GM21529 (cell line): ENCODE results near the gene IRX2.

Source experiments
- ATAC-seq: cut with Tn5 transposase; IDR thresholded peaks from one replicate; pipeline ENCODE4 v1.9.1; 2021; ENCODE audit not compliant: unreplicated experiment

The IRX2 gene

DNA sequence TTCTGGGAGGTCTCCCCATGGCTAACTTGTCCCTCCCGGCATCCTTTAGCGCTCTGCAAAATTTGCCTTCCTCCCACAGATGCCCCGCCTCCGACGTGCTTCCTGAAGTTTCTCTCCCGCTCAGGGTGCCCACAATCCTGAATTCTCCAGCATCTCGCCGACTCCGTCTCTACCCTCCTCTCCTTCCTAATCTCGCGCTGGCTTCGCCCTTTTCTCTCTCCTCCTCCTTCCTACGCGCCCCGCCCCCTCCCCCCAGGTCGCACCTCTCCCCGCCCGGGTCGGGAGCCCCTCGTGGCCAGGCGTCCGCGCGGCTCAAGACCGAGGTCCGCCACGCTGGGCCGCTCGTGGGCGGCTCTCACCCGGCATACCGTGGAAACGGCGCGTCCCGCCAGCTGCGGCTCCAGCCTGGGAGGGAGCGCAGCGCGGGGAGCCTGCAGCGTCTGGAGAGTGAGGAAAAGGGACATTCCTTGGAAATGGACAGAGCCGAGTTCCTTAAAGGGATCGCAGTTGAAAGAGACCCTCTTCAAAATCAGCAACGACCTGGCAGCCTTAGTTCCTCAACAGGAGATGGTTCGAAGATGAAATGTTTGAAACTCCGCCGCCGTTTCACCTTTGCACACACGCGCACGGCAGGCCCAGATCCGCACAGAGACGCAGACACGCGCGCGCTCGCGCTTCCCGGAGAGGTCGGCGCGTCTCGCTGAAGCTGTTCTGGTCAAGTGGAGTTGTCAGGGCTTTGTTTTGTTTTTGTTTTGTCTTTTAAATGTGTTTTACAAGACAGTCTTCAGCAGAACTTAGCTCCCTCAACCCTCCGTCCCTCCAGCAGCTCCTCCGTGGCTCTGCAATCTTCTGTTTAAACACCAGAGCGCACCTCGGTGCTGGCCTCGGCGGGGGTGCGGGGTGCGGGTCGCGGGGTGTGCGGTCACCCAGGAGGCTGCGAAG lies 5.0 kb upstream of the IRX2 start:
- ATAC-seq: no peak

DNA sequence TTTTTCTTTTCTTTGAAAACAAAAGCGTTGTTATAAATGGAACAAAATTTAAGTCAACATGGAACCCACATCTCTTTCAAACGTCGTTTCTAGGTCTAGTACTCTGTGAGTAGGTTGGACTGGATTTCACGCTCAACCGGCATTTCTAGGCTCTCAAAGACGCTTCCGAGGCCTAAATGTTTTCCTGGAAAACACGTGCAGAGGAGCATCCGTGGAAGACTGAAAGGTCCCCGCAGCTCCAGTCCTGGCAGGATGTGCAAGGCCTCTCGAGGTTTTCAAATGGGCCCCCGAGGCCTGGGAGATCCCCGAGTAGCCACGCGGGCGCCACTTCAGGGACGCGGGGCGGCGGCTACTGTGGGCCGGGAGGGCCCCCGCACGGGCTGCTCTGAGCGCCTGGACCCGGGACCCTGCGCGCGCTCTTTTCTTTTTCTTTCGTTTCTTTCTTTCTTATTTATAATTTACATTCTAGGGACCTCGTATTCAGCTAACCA lies 4.2 kb upstream of the IRX2 start:
- no peak for ATAC-seq

- ATAC-seq: no peak
These were observed 3.7 kb upstream of the IRX2 start for GRCh38 chr5:2755076-2755680.

DNA sequence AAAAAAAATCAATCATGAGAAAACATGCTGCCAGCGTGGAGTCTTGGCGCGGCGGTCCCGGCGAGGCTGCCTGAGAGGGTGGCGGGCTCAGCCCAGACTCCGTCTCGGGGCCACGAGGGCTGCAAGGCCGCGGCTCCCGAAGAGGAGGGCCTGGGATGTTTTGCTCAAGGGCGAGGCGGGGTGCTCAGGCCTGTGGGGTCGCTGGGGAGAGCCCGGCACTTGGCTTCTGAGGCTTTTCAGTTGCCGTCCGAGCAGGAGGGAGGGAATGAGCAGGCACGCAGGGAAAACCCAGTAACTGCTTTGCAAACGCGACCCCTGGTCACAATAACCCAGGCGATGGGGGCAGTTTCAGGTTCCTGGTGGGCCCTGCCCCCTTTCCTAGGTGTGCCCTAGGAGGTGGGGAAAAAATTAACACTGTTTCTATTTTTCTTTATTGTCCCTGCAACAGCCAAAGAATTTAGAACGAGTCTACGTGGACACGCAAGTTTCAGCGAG lies 3.2 kb upstream of the IRX2 start:
- ATAC-seq: no peak

- no peak for ATAC-seq
These were observed 2.3 kb upstream of the IRX2 start for GRCh38 chr5:2753452-2754420.

- no peak for ATAC-seq
These were observed 1.5 kb upstream of the IRX2 start for GRCh38 chr5:2752821-2753439.

DNA sequence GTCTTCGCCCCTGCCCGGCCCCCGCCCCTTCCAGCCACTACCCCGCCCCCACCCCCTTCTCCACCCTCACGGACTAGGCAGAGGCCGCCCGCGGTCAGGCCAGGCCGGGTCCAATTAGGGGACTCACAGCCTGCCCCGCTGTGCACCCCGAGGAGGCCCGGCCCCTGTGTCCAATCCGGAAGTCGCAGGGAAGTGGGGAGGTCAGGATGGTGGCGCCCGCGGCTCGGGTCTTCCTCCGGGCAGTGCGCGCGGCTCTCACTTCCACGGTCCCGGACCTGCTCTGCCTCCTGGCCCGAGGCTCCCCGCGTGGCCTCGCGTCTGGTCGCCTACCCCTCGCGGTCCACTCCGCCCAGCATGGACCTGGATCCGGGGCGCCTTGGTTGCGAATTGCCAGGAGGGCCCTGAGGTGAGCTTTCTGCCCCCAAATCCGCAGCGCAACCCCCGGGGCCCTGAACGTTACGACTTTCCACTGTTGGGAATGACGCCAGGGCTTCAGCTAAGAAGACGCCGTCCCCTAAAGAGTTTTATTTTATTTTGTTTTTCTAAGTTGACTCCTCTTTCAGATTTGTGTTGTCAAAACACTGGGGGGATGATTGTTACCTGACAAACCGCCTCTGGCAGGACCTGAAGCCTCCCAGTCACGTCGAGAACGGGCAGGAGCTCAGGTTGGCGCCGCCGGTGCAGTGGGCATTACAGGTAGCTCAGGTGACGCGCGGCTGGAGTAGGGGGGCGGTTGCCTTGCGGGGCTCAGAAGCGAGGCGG lies 763 bp upstream of the IRX2 start:
- ATAC-seq: no peak

- ATAC-seq: no peak
These were observed 566 bp downstream of the IRX2 start for GRCh38 chr5:2750758-2751464.

- no peak for ATAC-seq
These were observed 1.3 kb downstream of the IRX2 start for GRCh38 chr5:2750026-2750757.

DNA sequence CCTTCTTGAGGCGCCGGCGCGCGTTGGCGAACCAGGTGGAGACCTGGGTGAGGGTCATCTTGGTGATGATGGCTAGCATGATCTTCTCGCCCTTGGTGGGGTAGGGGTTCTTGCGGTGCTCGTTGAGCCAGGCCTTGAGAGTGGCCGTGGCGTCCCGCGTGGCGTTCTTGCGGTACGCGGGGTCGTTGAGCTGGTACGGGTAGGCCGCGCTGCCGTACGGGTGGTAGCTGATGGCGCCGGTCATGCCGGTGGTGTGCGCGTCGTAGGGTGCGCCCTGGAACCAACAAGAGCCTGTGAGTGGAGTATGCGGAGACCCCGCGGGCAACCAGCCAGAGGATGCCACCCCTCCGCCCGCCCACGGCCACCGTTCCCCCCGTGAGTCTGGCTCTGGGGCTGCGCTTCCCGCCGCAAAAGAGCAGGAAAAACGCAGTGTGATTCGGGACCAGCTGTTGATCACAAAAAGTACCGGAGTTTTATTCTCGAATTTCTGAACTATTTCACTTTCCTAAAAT lies 1.9 kb downstream of the IRX2 start:
- ATAC-seq: no peak

GRCh38 chr5:2748861-2749513 lies 2.5 kb downstream of the IRX2 start:
- no peak for ATAC-seq

DNA sequence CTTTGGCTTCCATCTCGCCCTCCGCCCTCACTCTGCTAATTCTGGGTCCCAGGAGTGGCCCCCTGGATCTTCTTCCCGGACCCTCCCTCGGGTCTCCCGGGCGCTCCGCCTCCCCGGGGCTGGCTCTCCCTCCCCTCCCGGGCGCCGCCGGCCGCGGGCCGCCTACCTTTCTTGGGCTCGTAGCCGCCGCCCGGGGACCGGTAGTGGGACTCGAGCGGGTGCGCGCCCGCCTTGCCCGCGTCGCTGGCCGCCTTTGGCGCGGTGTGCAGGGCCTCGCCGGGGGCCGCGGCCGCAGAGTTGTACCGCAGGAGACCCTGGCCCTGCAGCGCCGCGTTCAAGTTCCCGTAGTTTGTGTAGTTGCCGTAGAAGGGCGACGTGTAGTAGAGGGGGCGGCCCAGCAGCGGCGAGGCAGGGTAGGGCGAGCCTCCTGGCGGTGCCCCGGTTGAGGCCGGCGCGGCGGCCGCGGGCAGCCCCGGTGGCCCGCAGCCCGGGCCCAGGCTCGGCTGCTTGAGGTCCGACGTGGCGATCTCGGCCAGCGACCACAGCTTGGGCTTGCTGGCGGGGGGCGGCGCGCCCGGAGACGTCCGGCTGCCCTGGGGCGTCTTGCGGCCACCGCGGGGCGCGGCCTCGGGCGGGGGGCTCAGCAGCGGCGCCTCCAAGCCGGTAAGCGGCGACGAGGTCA lies 3.2 kb downstream of the IRX2 start:
- ATAC-seq: no peak

DNA sequence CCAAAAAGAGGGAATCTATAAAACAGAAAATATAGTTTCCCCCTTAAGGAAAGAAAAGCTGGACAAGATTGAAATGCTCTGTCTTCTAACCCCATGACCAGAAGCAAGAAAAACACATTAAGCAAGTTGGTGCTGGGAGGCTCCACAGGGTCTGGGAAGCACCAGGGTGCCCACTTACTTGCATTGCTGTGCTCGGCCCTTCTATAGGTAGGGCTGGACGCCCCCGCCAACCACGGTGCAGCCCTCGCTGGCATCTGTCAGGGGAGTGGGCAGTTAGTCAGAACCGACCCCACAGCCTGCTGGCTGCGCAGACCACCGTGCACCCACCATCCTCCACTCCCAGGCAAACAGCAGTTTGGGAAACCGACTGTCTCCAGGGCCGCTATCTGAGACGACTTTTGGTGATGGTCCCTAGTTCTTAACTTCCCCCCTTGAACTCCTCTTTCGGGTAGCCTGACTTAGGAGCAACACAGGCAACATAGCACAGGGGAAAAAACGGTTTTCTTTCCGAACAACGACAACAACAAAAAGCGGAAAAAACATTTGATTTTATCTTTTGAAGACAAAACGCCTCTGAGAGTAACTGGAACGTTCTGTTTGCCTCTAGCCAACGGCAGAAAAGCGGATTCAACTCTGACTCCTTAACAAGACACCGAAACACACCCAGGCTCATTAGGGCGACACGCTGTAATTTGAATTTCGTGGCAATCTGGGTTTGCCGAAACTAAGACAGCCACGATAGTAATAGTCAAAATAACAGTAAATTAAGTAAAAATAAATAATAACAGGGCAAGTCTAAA lies 3.9 kb downstream of the IRX2 start:
- ATAC-seq: no peak

- ATAC-seq: no peak
These were observed 4.9 kb downstream of the IRX2 start for GRCh38 chr5:2746561-2747032.

DNA sequence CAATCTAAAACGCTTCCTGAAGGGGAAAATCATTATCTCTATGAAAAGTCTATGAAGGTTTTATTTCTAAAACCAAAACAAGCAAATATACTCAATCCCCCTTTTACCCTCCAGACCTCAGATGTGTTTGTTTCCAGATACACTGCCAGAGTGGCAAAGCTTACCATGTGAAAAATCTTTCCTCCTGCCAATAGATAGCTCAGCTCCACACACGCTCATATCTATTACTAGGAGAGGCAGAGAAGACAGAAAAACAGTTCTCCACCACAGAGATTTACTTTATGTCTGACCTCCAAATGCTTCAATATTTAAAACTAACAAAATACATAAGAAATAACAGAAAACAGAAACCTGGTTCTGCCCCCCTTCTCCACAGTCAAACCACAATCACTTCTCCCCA lies 7.0 kb downstream of the IRX2 start:
- no peak for ATAC-seq
